PC-9 (cell line): ENCODE measurements around the gene ANKRD33B. TPM values are rescaled to one million over a fixed set of nuclear protein-coding genes. Genes with fewer than 3 reads are reported as not detected.
A peak's percentile ranks its signal among the peaks of the same experiment; 100 is the strongest.
"Not testable (repeated sequence)": the region's sequence is repeated elsewhere in the genome, so short reads cannot be mapped to it uniquely, and the experiment has no call there.

ENCODE experiments used
- Bru-seq: library from RNA; stranded (reverse); fragments of 400-500 nt; gene quantifications from one replicate; lab custom pipeline; 2021; lab: Mats Ljungman, UMichigan
- BruChase-seq, 2 experiments: library from RNA; stranded (reverse); fragments of 400-500 nt; gene quantifications; one replicate each; lab custom pipeline; 2021; lab: Mats Ljungman, UMichigan
- BruUV-seq: library from RNA; stranded (reverse); fragments of 400-500 nt; replicated peaks from 2 replicates; lab custom pipeline; 2021; lab: Mats Ljungman, UMichigan
- CTCF ChIA-PET: fragments of 300-600 bp; sonication (Branson Sonifier 250); formaldehyde crosslinking; loops from one replicate; lab custom pipeline; 2022; ENCODE audit warnings: antibody characterized with exemption; lab: Charles Lee
- POLR2A ChIA-PET: fragments of 300-600 bp; sonication (Branson Sonifier 250); formaldehyde crosslinking; loops from one replicate; lab custom pipeline; 2022; ENCODE audit warnings: antibody characterized with exemption; ENCODE audit not compliant: unreplicated experiment; lab: Charles Lee
- DNase-seq, 2 experiments: peaks; one replicate each; pipeline versions ENCODE4 v3.0.0 to v3.0.0-alpha.2; 2015 to 2022; ENCODE audit warnings: mixed read lengths in 1 of 2
- H2AFZ ChIP-seq: fragments of 200-600 bp; sonication (generic); 2 replicates; pipeline ENCODE4 v1.8.1; 2017; ENCODE audit warnings: antibody characterized with exemption
- H3F3A ChIP-seq: fragments of 200-600 bp; sonication (generic); 2 replicates; pipeline ENCODE4 v1.8.1; 2017; ENCODE audit warnings: antibody characterized with exemption, mild to moderate bottlenecking, low read depth; ENCODE audit not compliant: insufficient read depth
- H3K27ac ChIP-seq: fragments of 200-600 bp; sonication (generic); 2 replicates; pipeline ENCODE4 v1.6.1; 2016; ENCODE audit warnings: mixed run types
- H3K27me3 ChIP-seq: fragments of 200-600 bp; sonication (generic); 2 replicates; pipeline ENCODE4 v1.6.1; 2016; ENCODE audit warnings: low read depth, mixed run types; ENCODE audit not compliant: insufficient read depth
- H3K36me3 ChIP-seq: fragments of 200-600 bp; sonication (generic); 2 replicates; pipeline ENCODE4 v1.6.1; 2016; ENCODE audit warnings: low read depth, mixed run types
- H3K4me1 ChIP-seq: fragments of 200-600 bp; sonication (generic); replicated peaks from 2 replicates; pipeline ENCODE4 v1.6.1; 2016; ENCODE audit warnings: mixed run types; ENCODE audit not compliant: insufficient read depth
- H3K4me2 ChIP-seq: fragments of 200-600 bp; sonication (generic); 2 replicates; pipeline ENCODE4 v1.6.1; 2017; ENCODE audit warnings: mixed run types
- H3K4me3 ChIP-seq: fragments of 200-600 bp; sonication (generic); 2 replicates; pipeline ENCODE4 v1.6.1; 2016; ENCODE audit warnings: mixed run types
- H3K79me2 ChIP-seq: fragments of 200-600 bp; sonication (generic); 2 replicates; pipeline ENCODE4 v1.6.1; 2017; ENCODE audit warnings: low read depth, mixed run types
- H3K9me2 ChIP-seq: fragments of 200-600 bp; sonication (generic); 2 replicates; pipeline ENCODE4 v1.8.1; 2017; ENCODE audit warnings: mild to moderate bottlenecking; ENCODE audit not compliant: insufficient read depth
- H3K9me3 ChIP-seq: fragments of 200-600 bp; sonication (generic); 2 replicates; pipeline ENCODE4 v1.8.1; 2016; ENCODE audit warnings: low read depth; ENCODE audit not compliant: insufficient read depth
- H4K20me1 ChIP-seq: fragments of 200-600 bp; sonication (generic); 2 replicates; pipeline ENCODE4 v1.8.1; 2017; ENCODE audit not compliant: insufficient read depth
- CTCF ChIP-seq: fragments of 200-600 bp; sonication (generic); conservative IDR thresholded peaks from 2 replicates; pipeline ENCODE4 v1.6.1; 2017; ENCODE audit warnings: mixed run types, antibody characterized with exemption, mild to moderate bottlenecking, moderate library complexity
- EZH2 ChIP-seq: fragments of 200-600 bp; sonication (generic); IDR thresholded peaks from 2 replicates; pipeline ENCODE4 v1.8.0; 2017; ENCODE audit warnings: antibody characterized with exemption, low read depth
- intact Hi-C: fragments of 100-400 bp; cut with micrococcal nuclease; formaldehyde crosslinking; loops from one replicate; pipeline ENCODE4 v1.10.0; 2022; ENCODE audit not compliant: unreplicated experiment
- long read RNA-seq: library from polyadenylated mRNA; stranded (forward); transcript quantifications from one replicate; pipeline ENCODE4 v2.0.0, GENCODE V29; 2022
- total RNA-seq: library from RNA; stranded (reverse); gene quantifications from 2 replicates; pipeline ENCODE4 v1.2.3, GENCODE V29; 2021

ANKRD33B gene
- total RNA-seq (32.1 and 37.4 TPM in 2 replicates), Bru-seq, nascent RNA (percentile 84 among the genes with signal in this experiment), BruChase-seq, experiment 1, labeled RNA remaining after a 2-hour chase (percentile 86 among the genes with signal in this experiment), BruChase-seq, experiment 2, labeled RNA remaining after a 6-hour chase (percentile 77 among the genes with signal in this experiment)
- long read RNA-seq, full-length matches to known transcripts: 3 of 16 reads
- long read RNA-seq, partial matches to known transcripts: 2 of 16 reads
- long read RNA-seq, other reads (novel, unspliced or antisense): 11 of 16 reads

DNA sequence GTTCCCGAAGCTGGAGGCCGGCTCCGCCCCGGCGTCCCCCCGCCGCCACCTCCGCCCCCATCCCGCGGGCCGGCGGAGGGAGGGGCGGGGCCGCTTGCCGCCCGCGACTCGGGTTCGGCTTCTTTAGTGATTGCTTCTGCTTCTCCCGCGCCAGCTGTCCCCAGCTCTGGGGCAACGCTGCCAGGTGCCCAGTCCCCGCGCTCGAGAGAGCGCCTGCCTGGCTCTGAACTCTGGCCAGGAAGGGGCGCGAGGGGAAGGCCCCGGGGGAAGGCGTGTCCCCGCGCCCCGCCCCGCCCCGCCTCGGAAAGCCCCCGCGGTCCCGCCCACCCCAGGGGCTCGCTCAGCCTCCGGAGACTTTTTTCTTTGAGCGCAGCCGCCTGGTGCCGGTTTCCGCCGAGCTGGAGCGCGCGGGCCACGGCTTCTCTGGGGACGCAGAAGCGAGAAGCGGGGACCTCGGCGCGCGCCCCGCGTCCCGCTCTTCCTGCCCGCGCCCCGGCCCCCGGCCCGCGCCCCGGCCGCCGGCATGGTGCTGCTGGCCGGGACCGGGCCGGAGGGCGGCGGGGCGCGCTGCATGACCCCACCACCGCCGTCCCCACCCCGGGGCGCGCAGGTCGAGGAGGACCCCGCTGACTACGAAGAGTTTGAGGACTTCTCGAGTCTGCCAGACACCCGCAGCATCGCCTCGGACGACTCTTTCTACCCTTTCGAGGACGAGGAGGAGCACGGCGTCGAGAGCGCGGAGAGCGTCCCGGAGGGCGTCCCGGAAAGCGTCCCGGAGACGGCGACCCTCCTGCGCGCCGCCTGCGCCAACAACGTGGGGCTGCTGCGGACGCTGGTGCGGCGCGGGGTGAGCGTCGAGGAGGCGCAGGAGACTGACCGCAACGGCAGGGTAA, at the start of gene ANKRD33B:
Gene ANKRD33B, plus strand, starts transcription at position 126 of the 893 bp plus-strand sequence. Its CDS starts 398 bp downstream, at position 524.
- CTCF ChIA-PET: interaction anchor here (0.6 kb wide), 2 partner anchors 111 to 139 kb away, joined by 3 read pairs; no protein-coding TSS in a partner anchor
- Histone ChIP-seq H3K9me3 (no peaks in the 10 kb centered on the region), H2AFZ (peak within 1 kb of the TSS; percentile 67), H3K4me2 (peak within 1 kb of the TSS; percentile 98), H3K36me3 (no peaks in the 10 kb centered on the region), H3K4me1 (peaks cover 46% of the 10 kb centered on the region), H3K79me2 (peaks cover 32% of the 10 kb centered on the region), H3K27ac (peak within 1 kb of the TSS; percentile 86), H3K9me2 (no peaks in the 10 kb centered on the region), H3K4me3 (peak within 1 kb of the TSS; percentile 90), H3F3A (peaks cover 16% of the 10 kb centered on the region; the same call in 1 of the 2 replicates), H3K27me3 (no peaks in the 10 kb centered on the region), H4K20me1 (no peaks in the 10 kb centered on the region)
- intact Hi-C loops: loop anchor here (1.0 to 2.0 kb wide), 3 partner anchors 13 to 64 kb away; no protein-coding TSS in a partner anchor
- TF ChIP-seq EZH2 (no peak), CTCF (no peak)
- BruUV-seq: no TSS peak
- POLR2A ChIA-PET: interaction anchor here (0.5 to 1.2 kb wide), 5 partner anchors 13 to 217 kb away, joined by 3 to 8 read pairs (median 4); no protein-coding TSS in a partner anchor
- peak; percentile 72 to 95 for DNase-seq

DNA sequence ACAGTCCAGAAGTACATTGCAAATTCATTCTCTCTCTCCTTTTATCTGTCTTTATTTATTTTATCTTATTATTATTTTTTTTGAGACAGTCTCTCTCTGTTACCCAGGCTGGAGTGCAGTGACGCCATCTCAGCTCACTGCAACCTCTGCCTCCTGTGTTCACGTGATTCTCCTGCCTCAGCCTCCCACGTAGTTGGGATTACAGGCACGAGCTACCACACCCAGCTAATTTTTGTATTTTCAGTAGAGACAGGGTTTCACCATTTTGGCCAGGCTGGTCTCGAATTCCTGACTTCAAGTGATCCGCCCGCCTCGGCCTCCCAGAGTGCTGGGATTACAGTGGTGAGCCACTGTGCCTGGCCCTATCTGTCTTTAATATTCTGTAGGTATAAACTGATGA, 49.3 kb upstream of the ANKRD33B start:
- CTCF ChIA-PET: interaction anchor here (1.0 kb wide), 1 partner anchor 36 kb away, joined by 4 read pairs; no protein-coding TSS in a partner anchor
- H2AFZ ChIP-seq, H3K36me3 ChIP-seq, H3K9me3 ChIP-seq, DNase-seq, BruUV-seq, H3K4me3 ChIP-seq, H3K27me3 ChIP-seq, H3K9me2 ChIP-seq, H4K20me1 ChIP-seq, POLR2A ChIA-PET, H3K79me2 ChIP-seq, intact Hi-C loops: not testable (repeated sequence)
- Histone ChIP-seq H3F3A (peaks cover 56% of the 10 kb centered on the region), H3K4me2 (peak overlapping the region; percentile 47), H3K4me1 (peaks cover 58% of the 10 kb centered on the region), H3K27ac (peak overlapping the region; percentile 91)

DNA sequence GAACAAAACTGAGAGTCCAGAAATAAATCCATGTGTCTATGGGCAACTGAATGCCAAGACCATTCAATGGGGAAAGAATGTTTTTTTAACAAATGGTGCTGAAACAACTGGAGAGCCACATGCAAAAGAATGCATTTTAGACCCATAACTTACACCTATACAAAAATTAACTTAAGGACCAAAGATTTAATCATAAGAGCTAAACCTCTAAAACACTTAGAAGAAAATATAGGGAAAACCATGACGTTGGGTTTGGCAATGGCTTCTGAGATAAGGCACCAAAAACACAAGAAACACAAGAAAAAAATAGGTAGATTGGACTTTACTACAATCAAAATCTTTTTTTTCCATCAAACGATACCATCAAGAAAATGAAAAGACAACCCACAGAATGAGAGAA, 48.4 kb upstream of the ANKRD33B start:
- Histone ChIP-seq H3K27ac (no peak overlapping the region), H3K27me3 (no peaks in the 10 kb centered on the region), H3K4me1 (peaks cover 63% of the 10 kb centered on the region), H2AFZ (no peak overlapping the region), H3K4me3 (no peak overlapping the region), H4K20me1 (no peaks in the 10 kb centered on the region), H3K9me2 (no peaks in the 10 kb centered on the region), H3K79me2 (no peaks in the 10 kb centered on the region), H3F3A (peaks cover 56% of the 10 kb centered on the region), H3K36me3 (no peaks in the 10 kb centered on the region), H3K4me2 (no peak overlapping the region), H3K9me3 (no peaks in the 10 kb centered on the region)
- no peak for DNase-seq
- intact Hi-C loops: no loop called here
- no TSS peak for BruUV-seq
- ChIA-PET POLR2A (no interaction called here), CTCF (no interaction called here)
- no peak for TF ChIP-seq CTCF
